GM18868 (cell line): Measurements from ENCODE around the gene ICE1.
"Not testable (repeated sequence)": the region's sequence is repeated elsewhere in the genome, so short reads cannot be mapped to it uniquely, and the experiment has no call there.

Source experiments
- ATAC-seq: cut with Tn5 transposase; IDR thresholded peaks from one replicate; pipeline ENCODE4 v1.9.1; 2021; ENCODE audit warnings: mild to moderate bottlenecking, moderate library complexity; ENCODE audit not compliant: unreplicated experiment

Gene ICE1

DNA sequence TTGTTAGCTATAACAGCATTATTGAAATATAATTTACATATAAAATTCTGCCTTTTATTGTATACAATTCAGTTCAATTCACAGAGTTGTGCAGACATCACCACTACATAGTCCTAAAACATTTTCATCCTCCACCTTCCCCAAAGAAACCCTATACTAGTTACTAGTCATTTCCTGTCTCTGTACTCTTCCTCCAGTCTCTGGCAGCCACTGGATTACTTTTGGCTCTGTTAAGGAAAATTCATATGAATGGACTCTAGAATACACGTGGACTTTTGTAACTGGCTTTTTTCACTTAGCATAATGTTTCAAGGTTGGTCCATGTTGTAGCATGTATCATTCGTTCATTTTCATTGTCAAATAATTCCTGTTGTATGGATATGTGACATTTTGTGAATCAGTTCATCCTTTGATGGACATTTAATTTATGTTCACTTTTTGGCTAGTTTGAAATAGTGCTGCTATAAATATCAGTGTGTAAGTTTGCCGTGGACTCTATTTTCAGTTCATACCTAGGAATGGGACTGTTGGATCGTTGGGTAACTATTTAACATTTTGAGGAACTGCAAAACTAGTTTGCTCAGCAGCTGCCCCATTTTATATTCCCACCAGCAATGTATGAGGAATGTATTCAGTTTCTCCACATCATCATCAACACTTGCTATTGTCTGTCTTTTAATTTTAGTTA, 9.7 kb downstream of the ICE1 start:
- no peak for ATAC-seq

- ATAC-seq = no peak
Observed at GRCh38 chr5:5436203-5436760, 13.8 kb downstream of the ICE1 start.

- peak; percentile 57 for ATAC-seq
Observed at GRCh38 chr5:5437227-5438172, 15.0 kb downstream of the ICE1 start.

- ATAC-seq = no peak
Observed at GRCh38 chr5:5451863-5452262, 29.4 kb downstream of the ICE1 start.

DNA sequence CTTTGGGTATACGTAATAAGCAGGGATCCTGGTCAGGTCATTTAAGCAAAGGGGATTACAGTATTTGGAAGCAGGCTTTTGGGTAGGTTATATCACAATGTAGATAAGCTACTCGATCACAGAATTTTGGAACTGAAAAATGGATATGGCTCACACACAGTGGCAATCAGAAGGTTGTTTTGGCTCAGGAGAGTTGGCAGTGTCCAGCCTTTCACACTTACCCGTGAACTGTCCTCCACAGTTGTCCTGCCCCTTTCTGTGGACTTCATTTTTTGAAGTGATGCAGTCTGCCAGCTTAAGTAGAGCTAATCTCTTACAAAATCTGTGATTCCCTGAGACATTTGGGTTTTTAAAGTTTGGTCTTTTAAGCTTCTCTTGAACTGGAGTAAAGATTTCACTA, 30.7 kb downstream of the ICE1 start:
- ATAC-seq = no peak

DNA sequence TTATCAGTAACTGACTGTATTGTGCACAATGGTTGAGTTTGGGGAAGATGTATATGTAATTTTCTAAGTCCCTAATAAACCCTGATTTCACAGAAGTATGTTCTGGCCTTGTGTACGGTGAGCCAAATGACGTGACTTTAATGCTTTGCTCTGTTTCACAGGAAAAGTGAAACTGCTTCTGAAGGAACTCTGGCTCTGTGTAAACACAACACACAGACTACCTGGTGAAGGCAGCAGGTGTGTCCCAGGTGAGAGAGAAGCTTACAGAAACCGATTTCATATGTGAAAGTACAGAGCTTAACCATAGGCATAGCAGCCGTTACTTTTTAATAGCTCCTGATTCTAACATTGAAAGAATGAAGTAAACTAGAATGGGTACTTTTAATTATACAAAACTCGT, 31.9 kb downstream of the ICE1 start:
- ATAC-seq = no peak

GRCh38 chr5:5456858-5457257, 34.4 kb downstream of the ICE1 start:
- ATAC-seq = no peak

GRCh38 chr5:5460311-5460710, 37.8 kb downstream of the ICE1 start:
- ATAC-seq = no peak

- ATAC-seq = no peak
Observed at GRCh38 chr5:5461012-5461411, 38.5 kb downstream of the ICE1 start.

DNA sequence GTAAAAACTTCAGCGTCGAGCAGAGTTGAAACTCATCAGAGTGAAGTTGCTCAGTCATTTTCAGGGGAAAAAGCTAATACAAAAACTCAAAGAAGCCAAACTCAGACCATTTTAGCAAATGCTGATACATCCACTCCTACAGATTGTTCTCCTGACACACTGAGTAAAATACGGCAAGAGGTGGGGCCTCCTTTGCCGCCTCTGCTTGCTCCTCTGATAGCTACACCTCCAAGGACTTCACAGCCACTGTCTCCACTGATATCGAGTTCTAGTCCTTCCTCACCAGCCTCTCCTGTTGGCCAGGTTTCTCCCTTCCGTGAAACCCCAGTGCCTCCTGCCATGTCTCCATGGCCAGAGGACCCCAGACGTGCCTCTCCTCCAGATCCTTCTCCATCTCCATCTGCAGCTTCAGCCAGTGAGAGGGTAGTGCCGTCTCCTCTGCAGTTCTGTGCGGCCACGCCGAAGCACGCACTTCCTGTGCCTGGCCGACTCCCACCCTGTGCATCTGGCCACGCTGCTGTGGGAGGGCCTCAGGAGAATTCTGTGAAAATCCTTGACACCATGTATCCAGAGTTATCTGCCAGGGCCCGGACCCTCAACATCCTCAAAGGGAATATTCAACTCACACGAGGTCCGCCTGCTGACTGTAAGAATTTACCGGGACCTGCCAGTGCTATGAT, 41.7 kb downstream of the ICE1 start:
- ATAC-seq = no peak

GRCh38 chr5:5466227-5466626, 43.8 kb downstream of the ICE1 start:
- ATAC-seq = no peak

- no peak for ATAC-seq
Observed at GRCh38 chr5:5467737-5468136, 45.3 kb downstream of the ICE1 start.

- ATAC-seq = no peak
Observed at GRCh38 chr5:5470933-5471332, 48.5 kb downstream of the ICE1 start.

DNA sequence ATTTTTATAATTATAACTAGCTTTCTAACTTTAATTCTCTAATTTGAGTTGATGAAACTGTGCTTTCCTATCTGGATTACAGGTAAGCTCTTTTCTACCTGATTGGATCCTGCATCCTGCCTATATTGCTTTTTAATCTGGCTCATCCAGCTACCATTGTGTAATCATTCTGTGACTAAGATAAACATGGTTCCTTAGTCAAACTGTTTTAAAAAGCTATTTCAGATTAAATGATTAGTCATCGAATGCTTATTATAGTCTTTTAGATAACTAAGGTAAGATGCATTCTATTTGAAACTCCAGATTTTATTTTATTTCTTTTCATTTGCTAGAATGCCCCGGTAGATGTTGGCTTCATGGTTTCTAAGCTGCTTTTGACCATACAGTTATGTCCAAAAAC, 50.7 kb downstream of the ICE1 start:
- no peak for ATAC-seq

- ATAC-seq = no peak
Observed at GRCh38 chr5:5474961-5475360, 52.5 kb downstream of the ICE1 start.

DNA sequence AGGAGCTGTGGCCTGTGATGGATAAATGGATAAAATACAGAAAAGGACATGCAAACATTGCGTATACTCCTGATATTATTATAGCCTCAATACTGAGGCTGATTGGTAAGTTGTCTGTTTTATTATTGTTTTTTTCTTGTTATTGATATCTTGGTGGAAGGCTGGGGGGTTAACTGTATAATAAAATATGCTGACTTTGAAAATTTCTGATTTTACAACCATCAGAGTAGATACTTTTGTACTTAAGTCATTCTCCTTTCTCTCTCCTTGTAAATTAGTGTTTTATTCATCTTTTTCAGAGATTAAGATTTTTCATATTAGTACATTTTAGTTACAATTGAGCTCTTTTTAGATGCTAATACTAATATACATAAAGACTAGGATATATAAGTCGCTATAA, 53.5 kb downstream of the ICE1 start:
- no peak for ATAC-seq

DNA sequence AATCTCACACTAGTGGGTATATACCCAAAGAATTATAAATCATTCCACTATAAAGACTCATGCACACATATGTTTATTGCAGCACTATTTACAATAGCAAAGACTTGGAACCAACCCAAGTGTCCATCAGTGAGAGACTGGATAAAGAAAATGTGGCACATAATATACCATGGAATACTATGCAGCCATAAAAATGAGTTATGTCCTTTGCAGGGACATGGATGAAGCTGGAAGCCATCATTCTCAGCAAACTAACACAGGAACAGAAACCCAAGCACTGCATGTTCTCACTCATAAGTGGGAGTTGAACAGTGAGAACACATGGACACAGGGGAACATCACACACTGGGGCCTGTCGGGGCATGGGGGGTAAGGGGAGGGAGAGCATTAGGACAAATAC, 57.1 kb downstream of the ICE1 start:
- not testable (repeated sequence) for ATAC-seq

DNA sequence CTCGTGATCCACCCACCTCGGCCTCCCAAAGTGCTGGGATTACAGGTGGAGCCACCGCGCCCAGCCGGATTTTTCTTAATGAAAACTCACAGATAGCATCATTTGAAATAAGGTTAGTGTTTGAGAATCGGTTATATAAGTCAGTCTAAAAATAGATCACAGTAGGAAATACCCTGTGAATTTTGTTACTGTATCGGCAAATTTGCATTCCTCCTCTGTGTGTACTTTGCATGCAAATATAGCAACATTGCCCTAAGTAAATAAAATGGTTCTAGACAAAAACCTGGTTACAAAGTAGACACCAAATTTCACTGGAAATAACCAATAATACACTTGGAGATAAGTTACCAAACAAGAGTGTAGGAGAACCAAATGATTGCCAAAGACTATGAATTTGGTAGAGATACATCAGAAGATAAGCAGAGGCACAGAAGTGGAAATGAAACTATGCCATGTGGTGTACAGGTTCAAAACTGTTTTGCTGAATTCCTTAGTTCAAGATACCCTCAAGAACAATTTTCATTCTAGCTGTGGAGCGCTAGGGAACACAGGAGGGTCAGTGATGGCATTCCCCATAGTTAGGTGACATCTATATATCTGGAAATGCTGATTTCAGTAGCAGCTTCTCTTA, 58.1 kb downstream of the ICE1 start:
- ATAC-seq = peak; percentile 65

- peak; percentile 60 for ATAC-seq
Observed at GRCh38 chr5:5481206-5481605, 58.7 kb downstream of the ICE1 start.

- no peak for ATAC-seq
Observed at GRCh38 chr5:5481633-5482032, 59.2 kb downstream of the ICE1 start.

- no peak for ATAC-seq
Observed at GRCh38 chr5:5483350-5483749, 60.9 kb downstream of the ICE1 start.
